Testis (tissue), 3 donors: Measurements from ENCODE around the gene CEP63. TPM values are rescaled to one million over a fixed set of nuclear protein-coding genes. Genes with fewer than 3 reads are reported as not detected.

Experiments used
- DNase-seq: peaks from one replicate; pipeline ENCODE4 v3.0.0-alpha.2; 2019
- H3K27ac ChIP-seq, 2 donors: fragments of 200-600 bp; sonication (generic); one replicate each; pipeline ENCODE4 v1.5.1; 2019
- H3K27me3 ChIP-seq: fragments of 200-600 bp; sonication (generic); one replicate; pipeline ENCODE4 v1.5.1; 2019
- H3K36me3 ChIP-seq: fragments of 200-600 bp; sonication (generic); one replicate; pipeline ENCODE4 v1.5.1; 2017; ENCODE audit warnings: low read depth; ENCODE audit errors: missing control alignments
- H3K4me1 ChIP-seq: fragments of 200-600 bp; sonication (generic); one replicate; pipeline ENCODE4 v1.5.1; 2019
- H3K4me3 ChIP-seq, 2 donors: fragments of 200-600 bp; sonication (generic); one replicate each; pipeline ENCODE4 v1.5.1; 2017 to 2019
- H3K9me3 ChIP-seq: fragments of 200-600 bp; sonication (generic); one replicate; pipeline ENCODE4 v1.5.1; 2017
- CTCF ChIP-seq, 3 experiments: fragments of 450-650 bp in 2 of 3; fragments of 200-600 bp in 1 of 3; sonication (generic) in 1 of 3; IDR thresholded peaks; one replicate each; pipeline ENCODE4 v1.5.1; 2016 to 2019; ENCODE audit warnings: antibody characterized with exemption in 3 of 3, mild to moderate bottlenecking in 2 of 3, moderate library complexity in 1 of 3
- POLR2A ChIP-seq: fragments of 450-650 bp; IDR thresholded peaks from one replicate; pipeline ENCODE4 v1.6.1; 2017; ENCODE audit warnings: antibody characterized with exemption, mild to moderate bottlenecking, moderate library complexity
- WGBS, 2 donors: methylation state at CpG; one replicate each; pipeline ENCODE4 v1.1.5; 2018; 5-methylcytosine and 5-hydroxymethylcytosine counted together
- intact Hi-C: fragments of 100-400 bp; cut with DNase I; formaldehyde crosslinking; loops from one replicate; pipeline ENCODE4 v1.15.1; 2023; ENCODE audit warnings: low total_unique reads
- polyA plus RNA-seq: library from polyadenylated mRNA; stranded (reverse); fragments of 350-450 nt; fragmentation: Illumina TruSeq; extraction: RNeasy Lipid Tissue Mini Kit (QIAGEN cat#74804); gene quantifications from one replicate; pipeline ENCODE4 v1.2.3, GENCODE V29; 2014; ENCODE audit warnings: low read depth, low replicate concordance; ENCODE audit not compliant: insufficient read depth
- total RNA-seq, 2 donors: library from RNA; depleted of rRNA; stranded (reverse); fragments of >200 nt; gene quantifications; one replicate each; pipeline ENCODE4 v1.2.3, GENCODE V29; 2016

Gene CEP63
- total and polyA plus RNA-seq, 3 donors from 2014 or later, result 42.3 to 74.5 (median 45.5) TPM

- no peak for TF ChIP-seq CTCF (IDR thresholded peaks at IDR 0.05)
- TF ChIP-seq POLR2A, result no peak
- Histone ChIP-seq H3K36me3 (no peaks in the 10 kb centered on the region), H3K4me3 (no peak overlapping the region), H3K27me3 (no peaks in the 10 kb centered on the region), H3K4me1 (no peaks in the 10 kb centered on the region), H3K9me3 (no peaks in the 10 kb centered on the region), H3K27ac (no peak overlapping the region)
- DNase-seq, result no peak
- intact Hi-C loops, result no loop called here
Observed at GRCh38 chr3:134517791-134518190, 31.9 kb downstream of the CEP63 start.

- H3K4me3 ChIP-seq, result no peak overlapping the region
- no peaks in the 10 kb centered on the region for H3K36me3 ChIP-seq
- H3K27me3 ChIP-seq, result no peaks in the 10 kb centered on the region
- no peaks in the 10 kb centered on the region for H3K9me3 ChIP-seq
- H3K4me1 ChIP-seq, result no peaks in the 10 kb centered on the region
- intact Hi-C loops, result no loop called here
- 93 to 96% methylated on average over 6 of the region's 6 CpGs for WGBS, 2 donors
- DNase-seq, result no peak
- H3K27ac ChIP-seq, result no peak overlapping the region
- no peak for TF ChIP-seq POLR2A
- no peak for TF ChIP-seq CTCF (IDR thresholded peaks at IDR 0.05)
Observed at GRCh38 chr3:134522541-134522940, 36.7 kb downstream of the CEP63 start.

- no peak overlapping the region for H3K4me3 ChIP-seq
- H3K27ac ChIP-seq, result no peak overlapping the region
- H3K36me3 ChIP-seq, result no peaks in the 10 kb centered on the region
- no peak for DNase-seq
- intact Hi-C loops, result no loop called here
- no peak for TF ChIP-seq CTCF (IDR thresholded peaks at IDR 0.05)
- TF ChIP-seq POLR2A, result no peak
- no peaks in the 10 kb centered on the region for H3K4me1 ChIP-seq
- H3K27me3 ChIP-seq, result no peaks in the 10 kb centered on the region
- no peaks in the 10 kb centered on the region for H3K9me3 ChIP-seq
Observed at GRCh38 chr3:134525293-134525692, 39.4 kb downstream of the CEP63 start.

- no peak for DNase-seq
- H3K4me3 ChIP-seq, result no peak overlapping the region
- TF ChIP-seq CTCF (IDR thresholded peaks at IDR 0.05) (no peak), POLR2A (no peak)
- no peaks in the 10 kb centered on the region for H3K36me3 ChIP-seq
- no peaks in the 10 kb centered on the region for H3K4me1 ChIP-seq
- 89 to 92% methylated on average over 1 of the region's 1 CpG for WGBS, 2 donors
- no peaks in the 10 kb centered on the region for H3K9me3 ChIP-seq
- intact Hi-C loops, result no loop called here
- H3K27me3 ChIP-seq, result no peaks in the 10 kb centered on the region
- H3K27ac ChIP-seq, result no peak overlapping the region
Observed at GRCh38 chr3:134526319-134526718, 40.5 kb downstream of the CEP63 start.

- Histone ChIP-seq H3K4me1 (no peaks in the 10 kb centered on the region), H3K27ac (no peak overlapping the region), H3K27me3 (no peaks in the 10 kb centered on the region), H3K4me3 (no peak overlapping the region), H3K9me3 (no peaks in the 10 kb centered on the region), H3K36me3 (no peaks in the 10 kb centered on the region)
- intact Hi-C loops, result no loop called here
- 94% methylated on average over 4 of the region's 4 CpGs; no CpG with 5 or more reads in 1 of the 2 donors for WGBS, 2 donors
- TF ChIP-seq POLR2A, result no peak
- TF ChIP-seq CTCF (IDR thresholded peaks at IDR 0.05), result no peak
- no peak for DNase-seq
Observed at GRCh38 chr3:134527037-134527436, 41.2 kb downstream of the CEP63 start.
